HG02588 (cell line): Measurements from ENCODE around the gene CEACAM1.
A peak's percentile ranks its signal among the peaks of the same experiment; 100 is the strongest.
"Not testable (repeated sequence)": the region's sequence is repeated elsewhere in the genome, so short reads cannot be mapped to it uniquely, and the experiment has no call there.

Experiments
- ATAC-seq: cut with Tn5 transposase; IDR thresholded peaks from one replicate; pipeline ENCODE4 v1.9.1; 2021; ENCODE audit warnings: mild to moderate bottlenecking, moderate library complexity; ENCODE audit not compliant: unreplicated experiment

Gene CEACAM1

DNA sequence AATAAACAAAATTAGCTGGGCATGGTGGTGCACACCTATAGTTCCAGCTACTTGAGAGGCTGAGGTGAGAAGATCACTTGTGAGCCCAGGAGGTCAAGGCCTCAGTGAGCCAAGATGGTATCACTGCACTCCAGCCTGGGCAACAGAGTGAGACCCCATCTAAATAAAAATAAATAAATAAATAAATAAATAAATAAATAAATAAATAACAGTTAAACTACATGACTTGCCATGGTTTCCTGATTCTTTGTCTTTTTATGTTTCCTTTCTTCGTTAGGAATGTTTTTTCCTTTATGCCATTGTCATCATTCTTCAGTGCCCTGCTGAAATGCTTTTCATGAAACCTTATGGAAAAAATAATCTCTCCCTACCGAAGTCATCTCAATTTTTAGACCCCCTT is 50.3 kb downstream of the CEACAM1 start:
- ATAC-seq: no peak

DNA sequence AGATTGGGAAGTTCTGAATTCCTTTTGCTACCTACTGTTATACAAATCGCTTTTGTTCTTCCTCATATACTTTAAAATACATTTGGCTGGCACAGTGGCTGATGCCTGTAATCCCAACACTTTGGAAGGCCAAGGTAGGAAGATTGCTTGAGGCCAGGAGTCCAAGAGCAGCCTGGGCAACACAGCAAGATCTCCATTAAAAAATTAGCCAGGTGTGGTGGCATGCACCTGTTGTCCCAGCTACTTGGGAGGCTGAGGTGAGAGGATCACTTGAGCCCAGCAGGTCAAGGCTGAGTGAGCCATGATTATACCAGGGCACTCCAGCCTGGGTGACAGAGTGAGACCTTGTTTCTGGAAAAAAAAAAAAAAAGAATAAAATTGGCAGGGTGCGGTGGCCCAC is 51.2 kb downstream of the CEACAM1 start:
- ATAC-seq: no peak

DNA sequence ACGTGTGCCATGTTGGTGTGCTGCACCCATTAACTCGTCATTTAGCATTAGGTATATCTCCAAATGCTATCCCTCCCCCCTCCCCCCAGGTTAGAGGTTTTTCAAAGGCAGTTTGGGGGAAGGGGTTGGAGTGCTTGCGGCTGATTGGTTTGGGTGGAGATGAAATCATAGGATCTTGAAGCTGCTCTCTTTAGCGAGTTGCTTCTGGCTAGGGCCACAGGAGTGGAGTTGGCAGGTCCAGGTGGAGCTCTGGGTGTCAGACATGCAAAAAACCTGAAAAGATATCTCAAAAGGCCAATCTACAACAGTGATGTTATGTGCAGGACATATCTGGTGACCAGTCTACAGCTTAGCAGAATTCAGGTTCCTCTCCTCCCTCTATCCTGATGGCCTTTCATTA is 52.9 kb downstream of the CEACAM1 start:
- no peak for ATAC-seq

DNA sequence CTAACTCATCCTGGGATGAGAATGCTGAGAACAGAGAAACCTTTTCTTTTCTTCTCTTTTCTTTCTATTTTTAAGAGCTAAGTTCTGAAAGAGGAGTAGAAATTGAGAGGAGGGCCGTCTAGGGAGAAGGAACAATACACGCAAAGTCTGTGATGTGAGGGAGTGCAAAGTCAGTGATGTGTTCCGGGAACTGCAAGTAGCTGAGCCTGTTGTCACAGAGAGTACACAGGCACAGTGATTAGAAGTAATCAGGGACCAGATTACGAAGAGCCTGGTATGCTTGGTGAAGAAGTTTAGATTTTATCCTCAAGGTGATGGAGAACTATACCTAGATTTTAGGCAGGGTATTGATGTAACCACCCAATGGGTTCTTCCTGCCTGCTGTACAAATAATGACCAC is 53.5 kb downstream of the CEACAM1 start:
- ATAC-seq: no peak

DNA sequence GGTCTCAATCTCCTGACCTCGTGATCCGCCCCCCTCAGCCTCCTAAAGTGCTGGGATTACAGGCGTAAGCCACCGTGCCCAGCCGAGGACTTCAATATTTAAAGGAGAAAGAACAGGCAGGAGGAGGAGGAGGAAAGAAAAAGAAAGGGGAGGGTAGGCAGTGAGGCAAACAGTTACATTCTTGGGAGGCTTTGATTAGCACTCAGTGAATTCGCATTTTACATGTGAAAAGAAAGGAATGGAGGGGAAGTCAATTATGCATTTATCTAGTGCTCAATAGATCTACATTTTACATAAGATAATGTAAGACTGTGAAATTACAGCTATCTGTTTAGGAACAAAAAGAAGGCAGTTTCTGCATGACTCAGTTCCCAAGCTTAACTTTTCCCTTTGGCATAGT is 54.6 kb downstream of the CEACAM1 start:
- ATAC-seq: no peak

DNA sequence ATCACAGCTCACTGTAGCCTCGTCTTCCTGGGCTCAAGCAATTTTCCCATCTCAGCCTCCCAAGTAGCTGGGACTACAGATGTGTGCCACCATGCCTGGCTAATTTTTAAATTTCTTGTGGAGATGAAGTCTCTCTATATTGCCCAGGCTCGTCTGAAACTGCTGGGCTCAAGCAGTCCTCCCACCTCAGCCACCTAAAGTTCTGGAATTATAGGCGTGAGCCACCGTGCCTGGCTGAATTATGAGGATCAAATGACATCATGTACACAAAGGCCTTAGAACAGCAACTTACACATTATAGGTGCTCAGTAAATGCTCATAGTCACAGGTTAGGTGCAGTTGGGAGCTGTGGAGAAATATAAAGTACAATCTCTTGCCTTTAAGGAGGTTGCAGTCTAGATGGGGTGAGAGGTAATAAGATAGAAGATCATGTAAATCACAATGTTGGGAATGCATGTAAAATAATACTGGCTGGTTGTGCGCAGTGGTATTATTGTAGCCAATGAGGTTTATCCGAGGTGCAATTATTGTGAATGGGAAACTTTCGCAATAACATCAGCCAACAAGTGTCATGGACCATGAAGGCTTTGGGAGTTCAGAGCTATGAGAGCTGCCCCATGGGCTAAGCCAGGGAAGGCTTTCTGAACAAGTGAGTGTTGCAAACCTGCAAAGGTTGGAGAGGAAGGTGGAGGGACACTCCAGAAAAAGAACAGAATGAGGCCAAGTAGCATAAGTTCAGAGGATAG is 55.7 kb downstream of the CEACAM1 start:
- ATAC-seq: no peak

DNA sequence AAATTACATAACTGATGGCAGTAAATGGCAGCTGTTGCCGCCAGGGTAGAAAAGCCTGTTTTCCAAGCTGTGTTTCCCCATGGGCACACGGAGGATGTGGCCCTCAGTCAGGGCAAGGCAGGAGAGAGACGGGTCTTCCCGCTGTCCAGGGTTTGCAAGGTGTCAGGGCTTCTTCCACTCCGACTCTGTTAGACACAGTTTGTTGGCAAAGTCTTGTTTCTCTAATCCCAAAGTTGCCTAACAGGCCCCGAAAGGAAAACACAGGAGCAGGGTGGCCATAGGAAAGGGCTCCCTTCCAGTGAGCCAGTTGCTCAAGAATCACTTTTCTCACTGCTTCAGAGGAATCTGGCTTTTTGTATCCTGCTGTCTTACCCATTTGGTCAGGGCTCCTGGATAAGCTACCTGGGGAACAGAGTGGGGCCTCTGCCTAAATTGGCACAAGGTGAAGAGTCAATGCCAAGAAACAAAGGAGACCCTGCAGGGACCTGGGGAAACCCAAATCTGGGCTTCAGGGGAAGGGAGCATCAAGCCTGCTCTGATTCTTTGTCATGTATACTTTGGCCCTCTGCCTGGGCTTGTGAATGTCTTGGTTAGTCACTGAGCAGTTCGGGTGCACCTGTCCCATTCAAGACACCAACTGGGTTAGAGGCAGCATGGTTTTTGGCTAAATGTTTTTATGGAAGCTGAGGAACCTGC is 56.6 kb downstream of the CEACAM1 start:
- ATAC-seq: no peak

DNA sequence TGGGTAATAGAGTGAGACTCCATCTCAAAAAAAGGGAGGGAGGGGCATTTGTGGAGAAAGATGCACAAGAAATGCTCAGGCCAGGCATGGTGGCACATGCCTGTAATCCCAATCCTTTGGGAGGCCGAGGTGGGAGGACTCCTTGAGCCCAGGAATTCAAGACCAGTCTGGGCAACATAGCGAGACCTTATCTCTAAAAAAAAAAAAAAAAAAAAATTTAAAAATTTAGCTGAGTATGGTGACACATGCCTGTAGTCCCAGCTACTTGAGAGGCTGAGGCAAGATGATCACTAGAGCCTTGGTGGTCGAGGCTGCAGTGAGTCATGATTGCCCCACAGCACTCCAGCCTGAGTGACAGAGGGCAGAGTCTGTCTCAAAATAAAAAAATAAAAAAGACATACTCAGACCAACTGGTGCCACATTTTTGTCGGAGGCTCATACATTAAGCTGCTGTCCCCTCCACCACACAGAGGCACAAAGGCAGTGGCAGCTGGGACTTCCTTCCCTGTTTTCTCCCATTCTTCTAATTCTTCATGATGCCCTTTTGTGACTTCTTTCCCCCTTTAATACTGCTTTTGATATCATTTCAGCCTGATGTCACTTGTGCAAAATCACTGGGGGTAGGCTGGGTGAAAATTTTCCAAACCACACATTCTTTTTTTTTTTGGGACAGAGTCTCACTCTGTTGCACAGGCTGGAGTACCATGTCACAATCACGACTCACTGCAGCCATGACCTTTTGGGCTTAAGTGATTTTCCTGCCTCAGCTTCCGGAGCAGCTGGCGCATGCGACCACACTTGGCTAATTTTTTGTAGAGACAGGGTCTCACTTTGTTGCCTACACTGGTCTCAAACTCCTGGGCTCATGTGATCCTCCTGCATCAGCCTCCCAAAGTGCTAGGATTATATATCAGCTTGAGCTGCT is 58.7 kb downstream of the CEACAM1 start:
- no peak for ATAC-seq

DNA sequence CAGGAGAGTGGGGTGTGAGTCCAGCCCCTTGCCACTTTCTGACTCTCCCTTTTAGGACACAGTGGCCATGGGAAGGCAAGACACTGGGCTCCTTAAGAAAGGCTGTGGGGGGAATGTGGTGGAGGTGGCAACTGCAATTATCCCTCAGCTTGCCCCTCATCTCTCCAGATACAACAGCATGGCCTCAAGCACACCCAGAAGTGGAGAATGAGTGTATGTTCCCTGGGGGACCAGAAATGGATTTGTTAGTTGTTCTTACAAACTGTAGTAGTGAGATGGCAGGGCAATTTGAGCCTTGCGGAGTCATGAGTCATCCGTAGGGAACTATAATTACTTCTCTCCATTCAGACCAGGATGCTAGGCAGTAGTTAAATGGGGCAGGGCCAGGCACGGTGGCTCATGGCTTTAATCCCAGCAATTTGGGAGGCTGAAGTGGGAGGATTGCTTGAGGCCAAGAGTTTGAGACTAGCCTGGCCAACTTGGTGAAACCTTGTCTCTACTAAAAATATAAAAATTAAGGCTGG is 59.9 kb downstream of the CEACAM1 start:
- no peak for ATAC-seq

DNA sequence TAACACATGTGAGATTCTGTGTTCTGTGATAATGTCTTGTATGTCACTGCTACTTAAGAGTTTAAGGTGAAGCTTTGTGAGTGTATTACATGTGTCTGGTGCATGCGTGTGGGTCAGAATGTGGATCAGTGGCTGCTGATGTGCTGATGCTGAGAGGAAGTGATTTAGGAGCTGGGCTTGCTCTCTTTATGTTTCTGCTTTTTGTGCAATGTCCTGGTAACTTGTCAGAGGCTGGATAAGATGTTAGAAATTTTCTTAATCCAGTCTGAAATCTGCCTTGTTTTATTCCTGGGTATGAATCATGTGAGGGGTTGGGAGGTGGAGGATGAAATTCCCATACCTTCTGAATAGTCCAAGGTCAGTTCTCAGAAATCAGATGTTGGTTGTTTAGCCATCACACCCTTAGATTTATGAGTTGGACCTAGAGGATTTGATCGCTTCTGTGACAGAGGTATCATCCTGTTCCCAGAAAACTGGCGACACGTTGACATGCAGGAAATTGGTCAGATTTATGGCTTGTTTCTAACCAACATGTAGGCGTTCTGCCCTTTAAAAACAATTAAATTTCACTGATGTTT is 61.0 kb downstream of the CEACAM1 start:
- ATAC-seq: no peak

DNA sequence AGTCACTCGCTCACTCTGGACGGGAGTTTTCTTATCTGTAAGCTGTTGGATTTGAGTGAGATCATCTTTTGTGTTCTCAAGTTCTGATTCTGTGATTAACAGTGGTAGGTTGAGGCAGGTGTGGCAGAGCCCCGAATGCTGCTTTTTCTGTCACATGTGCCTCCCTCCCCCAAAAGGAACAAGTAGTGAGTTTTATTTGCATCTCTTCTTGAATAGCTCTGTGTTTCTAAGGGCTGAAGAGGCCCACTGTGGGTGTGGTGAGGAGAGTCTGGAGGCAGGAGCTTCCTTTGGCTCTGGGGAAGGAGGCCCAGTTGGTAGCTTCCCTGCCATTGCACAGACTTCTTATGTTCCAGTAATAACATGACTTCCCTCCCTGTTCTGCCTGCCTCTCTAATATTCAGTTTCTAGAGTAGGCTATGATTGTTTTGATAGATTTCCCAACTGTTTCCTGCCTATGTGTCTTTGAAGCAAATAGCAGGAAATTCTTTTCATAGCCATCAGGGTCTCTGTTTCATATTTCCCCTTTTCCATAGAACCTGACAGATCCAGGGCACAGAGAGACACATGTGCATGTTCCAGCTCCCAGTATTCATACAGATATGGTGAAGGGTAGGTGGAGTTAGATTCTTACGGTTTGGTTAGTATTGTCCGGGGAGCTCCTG is 61.6 kb downstream of the CEACAM1 start:
- ATAC-seq: no peak

DNA sequence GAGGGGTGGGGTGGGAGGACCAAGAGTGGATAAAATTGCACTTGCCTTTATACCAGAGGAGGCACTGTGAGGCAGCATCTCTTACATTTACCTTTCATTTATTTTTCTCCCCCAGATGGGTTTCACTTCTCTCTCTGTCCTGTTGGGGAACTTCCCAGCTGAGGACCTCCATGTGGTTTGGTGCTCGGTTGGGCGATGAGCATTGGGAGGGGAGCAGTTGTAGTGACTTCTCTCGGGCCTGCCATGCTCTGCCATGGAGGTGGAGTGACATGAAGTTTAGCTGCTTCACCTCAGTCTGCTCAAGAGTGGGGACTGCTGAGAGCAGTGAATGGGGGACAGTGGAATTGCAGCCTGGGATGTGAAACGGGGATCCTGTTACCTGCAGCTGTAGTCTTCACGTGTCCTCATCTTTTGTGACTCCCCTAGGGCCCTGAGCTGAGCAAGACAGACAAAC is 62.4 kb downstream of the CEACAM1 start:
- peak; percentile 77 for ATAC-seq

DNA sequence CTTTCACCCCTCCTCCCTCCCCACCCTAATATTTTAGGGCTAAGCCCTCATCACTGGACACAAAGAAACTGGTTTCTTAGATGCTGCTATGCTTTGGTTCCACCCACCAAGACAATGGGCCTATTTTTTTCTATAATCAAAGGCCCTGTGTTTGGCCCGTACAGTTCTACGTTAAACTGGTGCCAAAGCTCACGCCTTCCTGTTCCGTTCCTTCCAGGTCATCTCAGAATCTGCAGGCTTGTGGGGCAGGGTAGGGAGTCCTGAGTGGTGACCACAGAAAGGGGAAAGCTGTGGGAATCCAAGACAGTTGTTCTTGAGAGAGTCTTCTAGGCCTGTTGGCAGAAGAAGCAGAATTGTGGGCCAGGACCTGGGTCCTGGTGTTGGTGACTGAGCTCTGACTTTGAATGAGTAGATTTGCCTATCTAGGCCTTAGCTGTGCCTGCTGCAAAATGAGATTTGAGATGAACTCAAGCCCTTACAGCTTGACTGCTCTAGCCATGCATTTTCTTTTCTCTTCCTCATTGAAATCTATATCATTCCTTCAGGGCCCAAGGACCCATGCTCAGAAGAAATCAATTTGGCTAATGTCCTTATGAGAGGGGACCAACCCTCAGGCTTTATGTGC is 66.5 kb downstream of the CEACAM1 start:
- no peak for ATAC-seq

DNA sequence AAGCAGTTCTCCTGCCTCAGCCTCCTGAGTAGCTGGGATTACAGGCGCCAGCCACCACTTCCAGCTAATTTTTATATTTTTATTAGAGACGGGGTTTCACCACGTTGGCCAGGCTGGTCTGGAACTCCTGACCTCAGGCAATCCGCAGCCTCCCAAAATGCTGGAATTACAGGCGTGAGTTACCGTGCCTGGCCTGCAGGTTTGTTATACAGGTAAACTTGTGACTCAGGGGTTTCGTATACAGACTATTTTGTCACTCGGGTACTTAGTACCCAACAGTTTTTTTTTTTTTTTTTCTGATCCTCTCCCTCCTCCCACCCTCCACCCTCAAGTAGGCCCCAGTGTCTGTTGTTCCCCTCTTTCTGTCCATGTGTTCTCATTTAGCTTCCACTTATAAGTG is 67.0 kb downstream of the CEACAM1 start:
- not testable (repeated sequence) for ATAC-seq

DNA sequence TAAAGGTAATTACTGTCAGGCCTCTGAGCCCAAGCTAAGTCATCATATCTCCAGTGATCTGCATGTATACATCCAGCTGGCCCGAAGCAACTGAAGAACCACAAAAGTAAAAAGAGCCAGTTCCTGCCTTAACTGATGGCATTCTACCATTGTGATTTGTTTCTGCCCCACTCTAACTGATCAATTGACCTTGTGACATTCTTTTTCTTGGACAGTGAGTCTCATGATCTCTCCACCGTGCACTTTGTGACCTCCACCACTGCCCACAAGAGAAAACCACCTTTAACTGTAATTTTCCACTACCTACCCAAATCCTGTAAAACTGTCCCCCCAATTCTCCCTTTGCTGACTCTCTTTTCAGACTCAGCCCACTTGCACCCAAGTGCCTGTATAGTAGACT is 68.4 kb downstream of the CEACAM1 start:
- ATAC-seq: no peak
